Choroid plexus epithelial cell (primary cell): Measurements from ENCODE around the gene CKAP5.

ENCODE experiments used
- DNase-seq: peaks from one replicate; pipeline ENCODE4 v3.0.0-alpha.2; 2010; ENCODE audit warnings: low read depth
- H3K4me3 ChIP-seq: 2 replicates; pipeline ENCODE4 v1.5.1; 2011; ENCODE audit warnings: low read depth, mild to moderate bottlenecking, control low read depth, low read length, moderate library complexity
- CTCF ChIP-seq: conservative IDR thresholded peaks from 2 replicates; pipeline ENCODE4 v1.5.1; 2011; ENCODE audit warnings: low read depth, mild to moderate bottlenecking, control low read depth, inconsistent platforms, low read length, moderate library complexity

The CKAP5 gene

GRCh38 chr11:46838501-46838900 lies 7.6 kb downstream of the CKAP5 start:
- no peak for DNase-seq
- no peak overlapping the region for H3K4me3 ChIP-seq
- no peak for TF ChIP-seq CTCF

- DNase-seq: no peak
- no peak for TF ChIP-seq CTCF
Measured at GRCh38 chr11:46837860-46838259, 8.2 kb downstream of the CKAP5 start.

GRCh38 chr11:46836870-46837269 lies 9.2 kb downstream of the CKAP5 start:
- no peak for DNase-seq
- H3K4me3 ChIP-seq: no peak overlapping the region
- no peak for TF ChIP-seq CTCF

More at GRCh38 chr11:46837860-46838259, 8.2 kb downstream of the CKAP5 start:
- H3K4me3 ChIP-seq: no peak overlapping the region

- H3K4me3 ChIP-seq: no peak overlapping the region
- no peak for TF ChIP-seq CTCF
- DNase-seq: no peak
Measured at GRCh38 chr11:46836431-46836830, 9.6 kb downstream of the CKAP5 start.

GRCh38 chr11:46835897-46836296 lies 10.2 kb downstream of the CKAP5 start:
- H3K4me3 ChIP-seq: no peak overlapping the region
- TF ChIP-seq CTCF: no peak
- DNase-seq: no peak

- no peak for TF ChIP-seq CTCF
- DNase-seq: no peak
- H3K4me3 ChIP-seq: no peak overlapping the region
Measured at GRCh38 chr11:46834821-46835220, 11.3 kb downstream of the CKAP5 start.

- DNase-seq: no peak
- no peak overlapping the region for H3K4me3 ChIP-seq
- TF ChIP-seq CTCF: no peak
Measured at GRCh38 chr11:46832511-46833214, 13.4 kb downstream of the CKAP5 start.
